Measurements from ENCODE around the gene CYP3A5. TPM values are rescaled to one million over a fixed set of nuclear protein-coding genes. Genes with fewer than 3 reads are reported as not detected.

CYP3A5 gene
- total RNA-seq, 1 experiment from 2014 or later, result 2.0 TPM

GRCh38 chr7:99624484-99624883 lies 55.3 kb downstream of the CYP3A5 start:
- DNase-seq, result no peak
- intact Hi-C loops (cut with micrococcal nuclease; ENCODE audit: unreplicated experiment), result no loop called here
- CTCF ChIA-PET, result no interaction called here
- no peak overlapping the region for H2AFZ ChIP-seq
- H3K4me1 ChIP-seq (replicated peaks; ENCODE audit: insufficient read depth), result no peaks in the 10 kb centered on the region
- H3K9me3 ChIP-seq (ENCODE audit: insufficient read depth, low read depth), result no peaks in the 10 kb centered on the region
- no peaks in the 10 kb centered on the region for H3F3A ChIP-seq (ENCODE audit: insufficient read depth, low read depth)
- no peaks in the 10 kb centered on the region for H3K9me2 ChIP-seq (ENCODE audit: insufficient read depth)
- peaks cover 38% of the 10 kb centered on the region for H3K36me3 ChIP-seq (ENCODE audit: low read depth)
- H3K4me2 ChIP-seq, result no peak overlapping the region
- no peaks in the 10 kb centered on the region for H4K20me1 ChIP-seq (ENCODE audit: insufficient read depth)
- H3K27me3 ChIP-seq (ENCODE audit: insufficient read depth, low read depth), result no peaks in the 10 kb centered on the region
- POLR2A ChIA-PET (ENCODE audit: unreplicated experiment), result no interaction called here
- no peak overlapping the region for H3K27ac ChIP-seq
- BruUV-seq (replicated peaks), result no TSS peak
- peaks cover under 1% of the 10 kb centered on the region for H3K79me2 ChIP-seq (ENCODE audit: low read depth)
- no peak overlapping the region for H3K4me3 ChIP-seq
- TF ChIP-seq EZH2 (IDR thresholded peaks at IDR 0.05; ENCODE audit: low read depth), result no peak
- TF ChIP-seq, protein P1, sequence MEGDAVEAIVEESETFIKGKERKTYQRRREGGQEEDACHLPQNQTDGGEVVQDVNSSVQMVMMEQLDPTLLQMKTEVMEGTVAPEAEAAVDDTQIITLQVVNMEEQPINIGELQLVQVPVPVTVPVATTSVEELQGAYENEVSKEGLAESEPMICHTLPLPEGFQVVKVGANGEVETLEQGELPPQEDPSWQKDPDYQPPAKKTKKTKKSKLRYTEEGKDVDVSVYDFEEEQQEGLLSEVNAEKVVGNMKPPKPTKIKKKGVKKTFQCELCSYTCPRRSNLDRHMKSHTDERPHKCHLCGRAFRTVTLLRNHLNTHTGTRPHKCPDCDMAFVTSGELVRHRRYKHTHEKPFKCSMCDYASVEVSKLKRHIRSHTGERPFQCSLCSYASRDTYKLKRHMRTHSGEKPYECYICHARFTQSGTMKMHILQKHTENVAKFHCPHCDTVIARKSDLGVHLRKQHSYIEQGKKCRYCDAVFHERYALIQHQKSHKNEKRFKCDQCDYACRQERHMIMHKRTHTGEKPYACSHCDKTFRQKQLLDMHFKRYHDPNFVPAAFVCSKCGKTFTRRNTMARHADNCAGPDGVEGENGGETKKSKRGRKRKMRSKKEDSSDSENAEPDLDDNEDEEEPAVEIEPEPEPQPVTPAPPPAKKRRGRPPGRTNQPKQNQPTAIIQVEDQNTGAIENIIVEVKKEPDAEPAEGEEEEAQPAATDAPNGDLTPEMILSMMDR (conservative IDR thresholded peaks at IDR 0.05), result no peak

GRCh38 chr7:99623702-99624447 lies 55.9 kb downstream of the CYP3A5 start:
- Histone ChIP-seq H3K79me2 (ENCODE audit: low read depth) (peaks cover 7% of the 10 kb centered on the region), H3K4me3 (no peak overlapping the region), H3K4me2 (no peak overlapping the region), H3K27ac (no peak overlapping the region), H3K9me2 (ENCODE audit: insufficient read depth) (no peaks in the 10 kb centered on the region), H2AFZ (no peak overlapping the region), H3K36me3 (ENCODE audit: low read depth) (peaks cover 44% of the 10 kb centered on the region), H3F3A (ENCODE audit: insufficient read depth, low read depth) (no peaks in the 10 kb centered on the region; the same call in 1 of the 2 replicates), H3K9me3 (ENCODE audit: insufficient read depth, low read depth) (no peaks in the 10 kb centered on the region), H3K4me1 (replicated peaks; ENCODE audit: insufficient read depth) (peaks cover 3% of the 10 kb centered on the region), H4K20me1 (ENCODE audit: insufficient read depth) (no peaks in the 10 kb centered on the region), H3K27me3 (ENCODE audit: insufficient read depth, low read depth) (no peaks in the 10 kb centered on the region)
- BruUV-seq (replicated peaks), result no TSS peak
- DNase-seq, result no peak
- intact Hi-C loops (cut with micrococcal nuclease; ENCODE audit: unreplicated experiment), result no loop called here
- TF ChIP-seq, protein P1 (conservative IDR thresholded peaks at IDR 0.05), result no peak
- no peak for TF ChIP-seq EZH2 (IDR thresholded peaks at IDR 0.05; ENCODE audit: low read depth)
- ChIA-PET POLR2A (ENCODE audit: unreplicated experiment) (no interaction called here), CTCF (no interaction called here)

DNA sequence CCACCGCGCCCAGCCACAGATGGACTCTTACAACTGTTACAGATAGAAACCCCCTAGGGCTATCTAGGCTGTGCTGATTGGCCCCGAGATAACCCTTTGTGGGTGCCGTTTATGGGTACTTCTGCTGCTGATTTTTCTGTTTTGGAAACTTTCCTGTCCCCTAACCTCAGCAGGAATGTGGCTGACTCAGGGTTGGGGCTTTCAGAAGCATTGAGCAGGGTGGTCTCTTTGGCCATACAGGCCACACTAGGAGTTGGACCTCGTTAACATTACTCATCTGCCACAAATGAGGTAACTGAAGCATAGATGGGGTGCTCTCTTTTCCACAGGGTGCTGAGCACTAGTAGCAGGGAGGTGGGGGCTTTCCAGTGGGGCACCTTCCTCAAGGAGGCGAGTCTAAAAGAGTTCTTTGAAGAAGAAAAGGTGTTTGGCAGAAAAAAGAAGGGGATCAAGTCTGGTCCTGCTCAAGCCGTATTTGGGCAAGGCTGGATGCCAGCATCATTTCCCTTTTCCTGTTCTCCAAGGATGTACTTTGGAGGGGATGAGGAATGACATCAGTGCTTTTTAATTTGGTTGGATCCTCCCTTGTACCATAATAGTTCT lies 56.6 kb downstream of the CYP3A5 start:
- no peaks in the 10 kb centered on the region for H4K20me1 ChIP-seq (ENCODE audit: insufficient read depth)
- intact Hi-C loops (cut with micrococcal nuclease; ENCODE audit: unreplicated experiment), result no loop called here
- H3K4me3 ChIP-seq, result no peak overlapping the region
- H3K36me3 ChIP-seq (ENCODE audit: low read depth), result peaks cover 40% of the 10 kb centered on the region
- no TSS peak for BruUV-seq (replicated peaks)
- POLR2A ChIA-PET (ENCODE audit: unreplicated experiment), result no interaction called here
- no peaks in the 10 kb centered on the region for H3K9me2 ChIP-seq (ENCODE audit: insufficient read depth)
- TF ChIP-seq, protein P1 (conservative IDR thresholded peaks at IDR 0.05), result no peak
- TF ChIP-seq EZH2 (IDR thresholded peaks at IDR 0.05; ENCODE audit: low read depth), result no peak
- H3K4me1 ChIP-seq (replicated peaks; ENCODE audit: insufficient read depth), result peaks cover 10% of the 10 kb centered on the region
- H2AFZ ChIP-seq, result no peak overlapping the region
- CTCF ChIA-PET, result no interaction called here
- no peaks in the 10 kb centered on the region for H3K27me3 ChIP-seq (ENCODE audit: insufficient read depth, low read depth)
- H3K27ac ChIP-seq, result no peak overlapping the region
- H3K9me3 ChIP-seq (ENCODE audit: insufficient read depth, low read depth), result no peaks in the 10 kb centered on the region
- H3F3A ChIP-seq (ENCODE audit: insufficient read depth, low read depth), result no peaks in the 10 kb centered on the region; the same call in 1 of the 2 replicates
- no peak overlapping the region for H3K4me2 ChIP-seq
- no peak for DNase-seq
- peaks cover 14% of the 10 kb centered on the region for H3K79me2 ChIP-seq (ENCODE audit: low read depth)
